ENCODE results near the gene TRMU. TPM values are rescaled to one million over a fixed set of nuclear protein-coding genes. Genes with fewer than 3 reads are reported as not detected.

TRMU gene, protein sequence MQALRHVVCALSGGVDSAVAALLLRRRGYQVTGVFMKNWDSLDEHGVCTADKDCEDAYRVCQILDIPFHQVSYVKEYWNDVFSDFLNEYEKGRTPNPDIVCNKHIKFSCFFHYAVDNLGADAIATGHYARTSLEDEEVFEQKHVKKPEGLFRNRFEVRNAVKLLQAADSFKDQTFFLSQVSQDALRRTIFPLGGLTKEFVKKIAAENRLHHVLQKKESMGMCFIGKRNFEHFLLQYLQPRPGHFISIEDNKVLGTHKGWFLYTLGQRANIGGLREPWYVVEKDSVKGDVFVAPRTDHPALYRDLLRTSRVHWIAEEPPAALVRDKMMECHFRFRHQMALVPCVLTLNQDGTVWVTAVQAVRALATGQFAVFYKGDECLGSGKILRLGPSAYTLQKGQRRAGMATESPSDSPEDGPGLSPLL
- 44.0 TPM for total RNA-seq
- long read RNA-seq, transcript TRMU-203 (10 exons, 1,830 nt) = minor isoform, 5 of 99 reads
- long read RNA-seq, transcript TRMU-214 (3 exons, 2,653 nt) = minor isoform, 5 of 99 reads
- long read RNA-seq, transcript TRMU-201 (11 exons, 1,940 nt) = major isoform, 39 of 99 reads
- long read RNA-seq, partial matches to known transcripts = 5 of 99 reads
- long read RNA-seq, other reads (novel, unspliced or antisense) = 40 of 99 reads

DNA sequence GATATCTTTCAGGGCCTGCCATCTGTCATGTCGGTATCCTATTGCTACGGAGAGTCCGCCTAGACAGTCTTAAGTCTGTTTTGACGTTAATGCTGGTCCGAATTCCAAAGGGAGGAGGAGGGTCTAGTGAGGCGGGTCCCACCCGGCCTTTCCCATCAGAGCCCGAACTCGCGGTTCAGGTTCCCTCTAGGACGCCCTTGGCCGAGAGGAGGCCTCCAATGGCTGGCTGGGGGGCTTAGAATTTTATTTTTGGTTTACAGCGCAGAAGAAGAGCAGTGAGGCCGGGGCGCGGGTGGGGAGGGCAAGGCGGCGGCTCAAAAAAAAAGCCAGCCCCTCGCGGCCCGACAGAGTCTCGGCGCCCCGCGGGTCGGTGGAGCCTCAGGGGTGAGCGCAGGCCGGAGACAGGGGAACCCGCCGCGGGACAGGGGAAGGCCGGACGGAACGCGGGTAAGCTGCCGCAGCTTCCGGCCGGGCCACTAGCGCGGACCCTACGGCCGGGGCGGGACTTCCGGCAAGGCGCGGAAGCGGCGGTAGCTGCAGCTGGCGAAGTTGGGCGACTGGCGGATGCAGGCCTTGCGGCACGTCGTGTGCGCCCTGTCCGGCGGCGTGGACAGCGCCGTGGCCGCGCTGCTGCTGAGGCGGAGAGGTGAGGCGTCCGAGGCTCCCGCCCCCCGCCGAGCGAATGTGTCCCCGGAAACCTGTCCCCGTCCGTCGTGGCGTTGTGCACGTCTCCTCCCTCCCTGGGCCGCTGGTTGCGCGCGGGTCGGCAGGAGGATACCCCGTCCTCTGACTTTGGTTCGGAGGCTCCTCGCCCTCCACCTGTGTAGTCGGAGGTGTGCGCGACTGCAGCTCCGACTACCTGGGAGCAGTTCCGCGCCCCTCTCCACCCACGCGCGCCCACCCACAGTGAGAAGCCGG, at the start of gene TRMU:
TSS of gene TRMU (plus strand) at position 514 of the 918 bp plus-strand sequence. CDS start at position 565, 51 bp downstream.
- ATAC-seq (peak; percentile 96), DNase-seq (peak; percentile 95)
- intact Hi-C loops (cut with micrococcal nuclease) = no loop called here

DNA sequence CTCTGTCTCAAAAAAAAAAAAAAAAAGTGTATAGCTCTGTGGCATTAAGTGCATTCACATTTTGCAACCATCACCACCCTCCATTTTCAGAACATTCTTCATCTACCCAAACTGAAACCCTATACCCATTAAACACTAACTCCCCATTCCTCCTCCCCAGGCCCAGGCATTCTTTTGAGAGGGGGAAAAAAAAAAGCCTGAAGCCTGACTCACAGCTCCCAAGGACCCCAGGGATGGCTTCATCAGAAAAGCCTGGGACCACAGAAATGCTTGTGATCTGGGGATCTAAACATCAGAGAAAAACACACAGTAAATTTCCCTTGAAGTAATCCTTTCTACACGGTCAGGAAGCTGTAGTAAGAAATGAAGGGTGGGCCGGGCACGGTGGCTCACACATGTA, 49.5 kb upstream of the TRMU start:
- intact Hi-C loops (cut with micrococcal nuclease) = no loop called here
- DNase-seq (no peak), ATAC-seq (no peak)

DNA sequence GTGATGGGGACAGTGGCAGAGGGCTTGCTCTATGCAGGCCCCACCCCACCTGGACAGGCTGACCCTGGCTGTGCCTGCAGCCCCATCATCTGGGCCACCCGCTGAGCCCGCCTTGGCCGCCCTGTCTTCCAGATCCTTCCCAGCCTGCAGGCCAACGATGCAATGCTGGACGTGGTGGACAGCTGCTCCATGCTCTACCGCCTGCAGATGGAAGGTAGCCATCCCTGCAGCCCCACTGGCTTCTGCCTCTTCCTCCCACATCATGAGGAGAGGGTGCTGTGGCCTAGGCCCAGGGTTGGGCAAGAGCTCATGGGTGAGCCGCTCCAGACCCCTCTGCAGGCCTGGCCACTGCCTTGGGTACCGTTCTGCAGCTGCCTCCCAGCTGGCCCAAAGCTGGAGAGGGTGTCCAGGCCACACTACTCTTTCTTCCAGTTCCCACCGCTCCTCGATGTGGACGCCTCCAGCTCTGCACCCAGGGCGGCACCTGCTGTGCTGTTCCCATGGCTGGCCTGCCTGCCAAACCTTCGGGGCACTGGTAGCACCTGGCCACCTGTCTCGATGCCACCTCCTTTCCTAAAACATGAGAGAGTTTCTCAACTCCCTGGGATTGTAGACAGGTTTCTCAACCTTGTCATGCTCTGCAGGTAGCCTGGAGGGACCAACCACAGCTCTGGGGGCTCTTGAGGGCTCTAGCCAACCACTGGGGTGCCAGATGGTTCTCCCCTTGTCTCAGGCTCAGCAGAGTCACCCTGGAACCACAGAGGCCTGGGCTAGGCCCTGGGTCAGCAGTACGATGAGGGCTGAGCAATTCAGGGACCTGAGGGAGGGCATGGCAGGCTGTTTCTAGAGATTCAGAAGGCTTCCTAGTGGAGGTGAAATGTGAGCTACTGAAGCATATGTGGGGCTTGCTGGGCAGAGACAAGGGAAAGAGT, 48.3 kb upstream of the TRMU start:
- DNase-seq = no peak
- intact Hi-C loops (cut with micrococcal nuclease) = no loop called here
- ATAC-seq = no peak

DNA sequence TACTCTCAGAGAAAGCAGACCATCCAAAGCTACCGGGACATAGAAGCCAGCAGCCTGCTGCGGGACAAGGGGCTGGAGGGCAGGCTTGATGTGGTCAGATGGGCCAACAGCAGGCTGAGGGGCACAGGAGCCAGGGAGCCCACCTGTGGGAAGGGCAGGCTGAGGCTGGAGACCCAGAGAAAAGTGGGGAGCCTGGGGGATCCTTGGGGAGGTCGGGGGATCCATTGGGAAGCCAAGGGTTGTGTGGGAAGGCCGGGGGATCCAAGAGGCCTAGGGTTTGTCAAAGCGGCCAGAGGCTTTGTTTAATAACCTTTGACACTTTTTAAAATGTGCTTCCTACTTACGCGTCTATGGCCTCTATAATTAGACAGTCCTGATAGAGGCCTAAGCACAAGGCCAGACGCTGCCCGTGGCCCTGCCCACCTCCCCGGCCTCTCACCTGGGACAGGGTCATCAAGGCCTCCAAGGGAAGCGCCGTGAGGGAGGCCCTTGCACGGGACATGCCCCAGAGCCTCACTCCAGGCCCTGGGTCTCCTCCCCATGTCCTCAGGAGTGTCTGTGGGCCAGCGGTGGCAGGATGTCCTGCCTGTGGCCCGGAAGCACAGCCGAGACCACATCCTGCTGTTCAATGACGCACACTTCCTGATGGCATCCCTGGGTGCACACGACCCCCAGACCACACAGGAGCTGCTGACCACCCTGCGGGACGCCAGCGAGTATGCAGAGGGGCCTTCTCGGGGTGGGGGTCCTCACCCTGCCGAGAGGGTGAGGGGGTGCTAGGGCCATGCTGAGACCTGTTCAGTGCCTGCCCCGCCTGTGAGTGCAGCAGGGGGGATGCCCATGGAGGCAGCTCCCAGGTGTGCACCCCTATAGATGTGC, 47.4 kb upstream of the TRMU start:
- intact Hi-C loops (cut with micrococcal nuclease) = no loop called here
- ATAC-seq (peak; percentile 46), DNase-seq (peak; percentile 63)

DNA sequence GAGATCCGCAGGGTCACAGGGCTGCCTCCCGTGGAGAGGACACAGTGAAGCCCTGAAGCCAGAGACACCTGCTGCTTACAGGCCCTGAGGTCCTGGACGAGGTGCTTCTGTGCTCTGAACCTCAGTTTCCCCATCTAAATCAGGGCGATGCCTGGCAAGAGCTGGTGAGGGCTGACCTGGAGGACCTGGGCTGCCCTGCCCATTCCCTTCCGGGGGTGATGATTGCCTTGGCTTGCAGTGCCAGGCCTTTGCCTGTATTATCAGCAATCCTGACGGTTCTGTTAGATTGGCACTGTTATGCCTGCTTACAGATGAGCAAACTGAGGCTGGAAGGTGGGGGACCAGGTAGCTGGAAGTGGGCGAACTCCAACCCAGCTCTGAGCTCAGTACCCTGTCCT, 46.7 kb upstream of the TRMU start:
- intact Hi-C loops (cut with micrococcal nuclease) = no loop called here
- DNase-seq (no peak), ATAC-seq (no peak)

DNA sequence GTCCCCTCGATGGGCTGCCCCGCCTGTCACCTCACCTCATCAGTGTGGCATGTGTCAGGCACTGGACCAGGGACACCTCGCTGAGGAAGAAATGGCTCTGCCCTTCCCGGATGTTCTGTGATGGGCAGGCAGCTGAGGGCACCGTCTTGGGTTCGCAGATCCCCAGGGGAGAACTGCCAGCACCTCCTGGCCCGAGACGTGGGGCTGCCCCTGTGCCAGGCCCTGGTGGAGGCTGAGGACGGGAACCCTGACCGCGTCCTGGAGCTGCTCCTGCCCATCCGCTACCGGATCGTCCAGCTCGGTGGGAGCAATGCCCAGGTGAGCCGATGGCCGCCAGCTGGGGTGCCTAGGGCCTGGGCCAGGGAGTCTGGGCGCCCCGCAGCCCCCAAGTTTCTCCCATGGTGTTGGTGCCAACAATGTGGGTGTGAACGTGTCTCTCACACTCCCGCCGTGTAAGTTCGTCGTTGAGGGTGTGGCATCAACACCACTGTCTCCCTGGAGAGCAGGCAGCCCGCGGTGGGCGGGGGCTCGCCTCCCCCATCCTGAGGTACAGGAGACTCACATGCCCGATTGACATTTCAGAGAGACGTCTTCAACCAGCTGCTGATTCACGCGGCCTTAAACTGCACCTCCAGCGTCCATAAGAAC, 46.1 kb upstream of the TRMU start:
- intact Hi-C loops (cut with micrococcal nuclease) = no loop called here
- DNase-seq (no peak), ATAC-seq (peak; percentile 12)

DNA sequence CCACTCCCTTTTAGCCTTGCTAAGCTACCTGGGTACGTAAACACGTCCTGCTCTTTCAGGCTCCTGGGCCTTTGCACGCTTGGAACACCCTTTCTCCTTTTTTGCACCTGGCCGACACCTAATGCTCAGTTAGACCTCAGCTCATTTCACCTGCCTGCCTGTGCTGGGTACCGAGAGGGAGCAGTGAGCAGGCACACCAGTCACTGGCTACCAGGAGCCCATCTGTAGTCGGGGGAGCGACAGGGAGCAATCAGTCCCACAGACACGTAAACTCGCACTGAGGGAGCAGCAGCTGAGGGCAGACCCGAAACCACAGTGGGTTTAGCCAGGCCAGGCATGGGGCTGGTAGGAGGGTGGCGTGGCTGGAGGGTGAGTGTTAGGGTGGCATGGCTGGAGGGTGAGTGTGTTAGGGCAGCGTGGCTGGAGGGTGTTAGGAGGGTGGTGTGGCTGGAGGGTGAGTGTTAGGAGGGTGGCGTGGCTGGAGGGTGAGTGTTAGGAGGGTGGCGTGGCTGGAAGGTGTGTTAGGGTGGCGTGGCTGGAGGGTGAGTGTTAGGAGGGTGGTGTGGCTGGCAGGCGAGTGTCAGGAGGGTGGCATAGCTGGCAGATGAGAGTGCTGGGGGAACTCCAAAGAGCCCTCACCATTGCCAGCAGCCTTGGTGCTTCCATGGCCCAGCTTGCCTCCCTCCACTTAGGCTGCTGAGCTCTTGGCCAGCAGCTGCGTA, 45.2 kb upstream of the TRMU start:
- DNase-seq (peak; percentile 78), ATAC-seq (peak; percentile 81)
- intact Hi-C loops (cut with micrococcal nuclease) = no loop called here

DNA sequence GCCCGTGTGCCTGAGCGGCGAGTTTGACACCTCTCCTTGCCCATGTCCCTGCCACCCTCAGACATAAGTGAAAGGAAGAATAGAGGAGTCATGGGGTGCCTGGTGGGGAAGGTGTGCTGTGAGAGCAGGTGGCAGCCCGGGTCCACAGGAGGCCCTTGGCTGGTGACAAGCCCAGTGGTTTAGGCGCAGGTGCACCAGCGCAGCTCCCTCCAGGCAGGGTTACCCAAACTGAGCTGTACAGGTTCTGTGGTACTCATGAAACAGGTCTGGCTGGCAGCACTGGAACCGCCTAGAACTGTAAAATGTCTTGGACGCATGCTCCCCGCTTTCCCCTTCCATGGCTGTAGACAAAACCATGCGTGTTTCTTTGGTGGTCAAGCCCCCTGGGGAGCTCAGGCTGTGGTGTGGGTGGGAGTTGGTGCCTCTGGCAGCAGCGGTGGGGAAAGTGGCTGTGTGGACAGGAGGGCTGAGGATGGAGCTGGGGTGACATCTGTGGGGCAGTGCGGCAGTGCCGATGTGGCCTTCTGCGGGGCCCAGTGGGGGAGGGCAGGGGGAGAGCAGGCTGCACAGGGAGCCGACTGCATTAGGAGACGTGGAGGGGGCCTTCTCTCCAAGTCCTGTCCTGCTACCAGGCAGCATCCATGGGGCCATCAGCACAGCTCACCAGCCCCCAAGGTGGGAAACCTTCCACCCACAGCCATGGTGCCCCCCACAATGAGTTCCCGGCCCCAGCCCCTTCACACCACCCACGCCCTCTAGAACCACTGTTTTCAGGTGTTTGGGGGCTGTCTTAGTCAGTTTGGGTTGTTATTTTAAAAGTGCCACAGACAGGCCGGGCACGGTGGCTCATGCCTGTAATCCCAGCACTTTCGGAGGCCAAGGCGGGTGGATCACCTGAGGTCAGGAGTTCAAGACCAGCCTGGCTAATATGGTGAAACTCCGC, 44.4 kb upstream of the TRMU start:
- no peak for DNase-seq
- no peak for ATAC-seq
- intact Hi-C loops (cut with micrococcal nuclease) = no loop called here

DNA sequence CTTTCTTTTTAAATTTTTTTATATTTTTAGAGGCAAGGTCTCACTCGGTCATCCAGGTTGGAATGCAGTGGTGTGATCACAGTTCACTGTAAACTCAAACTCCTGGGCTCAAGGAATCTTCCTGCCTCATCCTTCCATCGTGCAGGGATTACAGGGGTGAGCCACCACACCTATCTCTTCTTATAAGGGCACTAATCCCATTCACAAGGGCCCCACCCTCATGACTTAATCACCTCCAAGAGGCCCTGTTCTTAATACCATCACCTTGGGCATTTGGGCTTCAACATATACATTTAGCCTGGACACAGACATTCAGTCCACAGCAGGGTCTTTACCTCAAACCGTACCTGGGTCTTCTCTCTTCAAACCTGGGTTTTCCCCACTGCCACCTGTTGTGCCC, 43.3 kb upstream of the TRMU start:
- DNase-seq = no peak
- intact Hi-C loops (cut with micrococcal nuclease) = no loop called here
- ATAC-seq = no peak

DNA sequence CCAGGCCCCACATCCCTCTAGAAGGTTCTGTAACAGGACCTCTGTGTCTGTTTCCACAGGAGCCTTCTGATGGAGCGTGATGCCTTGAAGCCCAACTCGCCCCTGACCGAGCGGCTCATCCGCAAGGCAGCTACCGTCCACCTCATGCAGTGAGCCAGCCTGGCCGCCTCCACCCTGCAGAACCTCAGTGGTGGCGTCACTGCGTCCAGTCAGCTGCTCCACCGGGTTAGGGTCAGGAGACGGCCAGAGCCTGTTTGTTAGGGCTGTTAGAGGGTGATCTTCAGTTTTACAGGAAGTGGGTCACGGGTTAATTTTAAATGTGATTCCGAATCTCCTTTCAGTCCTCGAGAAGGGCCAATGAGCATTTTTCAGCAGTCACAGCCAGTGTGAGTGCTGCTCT, 42.8 kb upstream of the TRMU start:
- intact Hi-C loops (cut with micrococcal nuclease) = no loop called here
- DNase-seq (no peak), ATAC-seq (no peak)

DNA sequence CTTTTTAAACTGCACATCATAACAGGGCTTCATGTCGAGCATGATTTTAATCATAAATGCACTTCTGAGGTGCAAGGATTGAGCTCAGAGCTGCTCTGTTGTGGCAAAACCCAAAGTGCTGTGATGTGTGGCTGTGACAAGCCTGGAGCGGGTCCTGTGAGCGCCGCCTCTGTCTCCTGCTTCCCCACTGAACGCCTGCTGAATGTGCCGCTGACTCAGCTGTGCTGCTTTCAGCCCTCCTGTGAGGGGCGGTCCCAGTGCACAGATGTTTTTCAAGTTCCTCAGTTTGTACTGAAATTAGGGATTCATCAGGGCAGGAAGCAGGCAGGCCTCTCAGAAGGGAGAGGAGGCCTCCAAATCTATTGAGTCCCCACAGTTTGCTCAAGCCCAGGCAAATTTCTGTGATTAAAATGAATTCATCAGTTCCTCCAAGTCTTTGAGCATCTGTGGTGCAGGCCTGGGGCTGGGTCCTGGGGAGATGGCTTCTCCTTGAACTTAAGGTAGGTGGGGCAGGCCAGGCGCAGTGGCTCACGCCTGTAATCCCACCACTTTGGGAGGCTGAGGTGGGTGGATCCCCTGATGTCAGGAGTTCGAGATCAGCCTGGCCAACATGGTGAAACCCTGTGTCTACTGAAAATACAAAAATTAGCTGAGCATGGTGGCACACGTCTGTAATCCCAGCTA, 41.8 kb upstream of the TRMU start:
- ATAC-seq (no peak), DNase-seq (peak; percentile 69)
- intact Hi-C loops (cut with micrococcal nuclease) = no loop called here

DNA sequence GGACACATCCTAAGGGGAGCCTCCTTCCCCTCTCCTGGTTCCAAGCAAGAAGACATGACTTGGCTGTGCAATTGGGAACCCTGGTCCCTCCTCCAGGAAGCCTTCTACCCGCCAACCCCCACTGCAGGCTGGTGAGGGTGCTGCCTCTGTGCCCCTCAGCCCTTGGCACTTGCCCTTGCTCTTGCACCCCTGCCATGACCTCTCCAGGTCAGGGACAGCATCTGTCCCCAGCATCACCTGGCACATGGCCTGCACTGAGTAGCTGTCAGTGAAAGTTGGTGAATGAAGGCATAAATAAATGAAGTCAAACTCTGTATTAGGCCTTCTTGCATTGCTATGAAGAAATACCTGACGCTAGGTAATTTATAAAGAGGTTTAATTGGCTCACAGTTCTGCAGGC, 40.7 kb upstream of the TRMU start:
- no peak for ATAC-seq
- intact Hi-C loops (cut with micrococcal nuclease) = no loop called here
- no peak for DNase-seq

DNA sequence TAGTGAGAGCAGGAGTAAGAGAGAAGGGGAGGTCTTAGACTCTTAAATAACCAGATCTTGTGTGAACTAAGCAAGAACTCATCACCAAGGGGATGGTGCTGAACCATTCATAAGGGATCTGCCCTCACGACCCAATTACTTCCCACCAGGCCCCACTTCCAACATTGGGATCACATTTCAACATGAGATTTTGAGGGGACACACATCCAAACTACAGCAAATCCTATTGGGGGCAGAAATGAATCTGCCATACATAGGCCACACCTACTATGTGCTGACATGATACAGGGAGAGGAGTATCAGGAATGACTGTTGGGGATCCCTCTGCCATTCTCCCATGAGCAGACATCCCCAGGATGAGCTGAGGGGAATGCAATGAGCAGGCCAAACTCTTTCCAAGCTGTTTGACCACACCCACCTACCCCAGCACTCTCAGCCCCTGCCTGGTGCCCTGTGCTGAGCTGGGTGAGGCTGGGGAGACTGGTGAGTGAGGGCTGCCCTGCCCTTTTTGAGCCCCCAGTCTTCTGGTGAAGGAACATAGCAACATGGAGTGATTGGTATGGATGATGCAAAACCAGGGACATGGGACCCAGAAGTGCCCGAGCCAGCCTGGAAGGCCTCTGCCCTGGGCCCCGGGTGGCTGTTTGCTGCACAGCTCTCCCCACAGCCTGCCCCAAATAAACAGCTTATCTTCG, 40.1 kb upstream of the TRMU start:
- DNase-seq (no peak), ATAC-seq (no peak)
- intact Hi-C loops (cut with micrococcal nuclease) = no loop called here

DNA sequence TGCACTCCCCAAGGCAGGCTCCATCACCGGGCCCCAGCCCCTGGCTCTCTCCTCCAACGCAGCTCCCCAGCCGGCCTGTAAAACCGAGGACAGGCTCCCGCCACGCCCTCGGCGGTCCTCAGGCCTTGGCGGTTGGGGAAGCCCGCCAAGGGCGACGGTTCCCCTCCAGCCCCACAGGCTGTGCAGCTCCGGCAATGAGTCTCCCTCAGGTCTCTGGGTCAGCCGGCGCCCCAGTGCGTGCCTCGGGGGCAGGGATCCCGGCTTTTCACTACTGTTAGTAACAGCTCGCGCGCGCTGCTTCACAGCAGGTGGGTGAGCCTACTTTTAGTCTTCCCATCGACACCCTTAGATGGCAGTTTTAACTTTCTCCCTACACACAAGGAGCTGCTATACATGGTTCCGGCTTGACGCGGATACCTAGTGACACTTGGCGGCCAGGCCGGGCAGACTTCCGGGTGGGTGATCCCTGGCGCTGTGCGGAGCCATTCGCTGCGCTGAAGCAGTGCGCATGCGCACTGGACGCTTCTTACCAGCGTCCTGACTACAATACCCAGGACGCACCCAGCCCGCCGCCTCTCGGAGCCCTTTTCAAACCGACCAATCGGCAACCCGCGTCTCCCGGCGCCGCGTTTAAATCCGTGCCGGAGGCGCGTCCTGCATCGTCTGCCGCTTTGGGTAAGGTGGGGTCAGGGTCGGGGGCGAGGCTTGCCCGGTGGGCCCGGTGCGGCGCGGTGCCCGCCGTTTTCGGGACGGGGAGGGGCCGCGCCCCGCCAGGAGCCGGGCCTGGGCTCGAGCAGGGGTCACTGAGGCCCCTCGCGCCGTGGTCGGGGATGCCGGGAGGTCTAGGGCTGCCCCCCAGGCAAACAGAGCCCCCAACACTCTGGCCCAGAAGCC, 39.0 kb upstream of the TRMU start, which contains the start of gene GTSE1:
TSS of gene GTSE1 (plus strand) at position 614 of the 894 bp plus-strand sequence. CDS start 531 bp downstream, outside the sequence.
- ATAC-seq (peak; percentile 97), DNase-seq (peak; percentile 100)
- intact Hi-C loops (cut with micrococcal nuclease) = no loop called here

Data from left ventricle myocardium superior (tissue), 1 donor.